A549 (cell line): ENCODE data around the gene IKBKG.
"Not testable (repeated sequence)": the region's sequence is repeated elsewhere in the genome, so short reads cannot be mapped to it uniquely, and the experiment has no call there.

Experiments
- BHLHE40 ChIP-seq: IDR thresholded peaks from 2 replicates; pipeline ENCODE4 v1.6.1; 2012; ENCODE audit warnings: low read depth, low read length, inconsistent platforms
- CHD2 ChIP-seq: fragments of 150-350 bp; IDR thresholded peaks from 2 replicates; pipeline ENCODE4 v1.6.1; 2014; ENCODE audit warnings: low read length; ENCODE audit not compliant: partially characterized antibody
- EP300 ChIP-seq, 2 experiments: fragments of >200 bp; sonication (Bioruptor Twin); formaldehyde crosslinking; IDR thresholded peaks; 2 replicates in 1 of 2; 3 replicates in 1 of 2; pipeline ENCODE4 v1.6.1; 2016 to 2017
- NPAS2 ChIP-seq: fragments of 250-450 bp; sonication (Bioruptor Pico); IDR thresholded peaks from 2 replicates; pipeline ENCODE4 v1.8.0; 2022; ENCODE audit warnings: mild to moderate bottlenecking, moderate library complexity, borderline replicate concordance
- NR3C1 ChIP-seq: fragments of >200 bp; sonication (Bioruptor Twin); formaldehyde crosslinking; IDR thresholded peaks from 3 replicates; pipeline ENCODE4 v1.6.1; 2017
- TF ChIP-seq, protein P1 (sequence below): fragments of >200 bp; sonication (Bioruptor Twin); formaldehyde crosslinking; IDR thresholded peaks from 3 replicates; pipeline ENCODE4 v1.5.1; 2016
- TF ChIP-seq, protein P2 (sequence below): IDR thresholded peaks from 2 replicates; pipeline ENCODE4 v1.6.1; 2012
- TF ChIP-seq, protein P3 (sequence below): fragments of 450-650 bp; IDR thresholded peaks from 2 replicates; pipeline ENCODE4 v1.6.1; 2014; ENCODE audit warnings: antibody characterized with exemption

DNA sequence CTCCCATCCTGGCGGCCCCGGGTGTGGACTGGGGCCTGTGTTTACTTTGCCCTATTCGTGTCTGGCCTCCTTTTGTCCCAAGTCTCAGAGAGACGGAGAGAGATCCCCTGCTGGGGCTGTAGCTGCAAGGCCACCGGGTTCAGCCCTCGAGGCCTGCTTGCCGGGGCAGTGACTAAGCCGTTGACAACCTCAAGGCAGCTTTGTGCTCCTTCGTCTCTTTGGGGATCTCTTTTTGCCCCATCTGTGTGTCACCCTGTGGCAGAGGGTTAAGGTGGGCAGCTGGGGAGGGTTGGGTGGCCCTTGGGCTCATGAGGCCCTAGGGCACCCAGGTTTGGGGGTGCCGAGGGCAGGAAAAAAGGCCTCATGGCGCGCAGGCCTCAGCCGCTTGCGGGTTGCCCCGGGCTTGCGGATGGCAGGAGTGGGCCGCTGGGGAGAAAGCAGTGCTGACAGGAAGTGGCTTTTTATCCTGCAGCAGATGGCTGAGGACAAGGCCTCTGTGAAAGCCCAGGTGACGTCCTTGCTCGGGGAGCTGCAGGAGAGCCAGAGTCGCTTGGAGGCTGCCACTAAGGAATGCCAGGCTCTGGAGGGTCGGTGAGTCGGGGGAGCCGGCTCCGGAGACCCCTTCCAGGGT is 10.8 kb downstream of the IKBKG start:
- TF ChIP-seq, protein P1, sequence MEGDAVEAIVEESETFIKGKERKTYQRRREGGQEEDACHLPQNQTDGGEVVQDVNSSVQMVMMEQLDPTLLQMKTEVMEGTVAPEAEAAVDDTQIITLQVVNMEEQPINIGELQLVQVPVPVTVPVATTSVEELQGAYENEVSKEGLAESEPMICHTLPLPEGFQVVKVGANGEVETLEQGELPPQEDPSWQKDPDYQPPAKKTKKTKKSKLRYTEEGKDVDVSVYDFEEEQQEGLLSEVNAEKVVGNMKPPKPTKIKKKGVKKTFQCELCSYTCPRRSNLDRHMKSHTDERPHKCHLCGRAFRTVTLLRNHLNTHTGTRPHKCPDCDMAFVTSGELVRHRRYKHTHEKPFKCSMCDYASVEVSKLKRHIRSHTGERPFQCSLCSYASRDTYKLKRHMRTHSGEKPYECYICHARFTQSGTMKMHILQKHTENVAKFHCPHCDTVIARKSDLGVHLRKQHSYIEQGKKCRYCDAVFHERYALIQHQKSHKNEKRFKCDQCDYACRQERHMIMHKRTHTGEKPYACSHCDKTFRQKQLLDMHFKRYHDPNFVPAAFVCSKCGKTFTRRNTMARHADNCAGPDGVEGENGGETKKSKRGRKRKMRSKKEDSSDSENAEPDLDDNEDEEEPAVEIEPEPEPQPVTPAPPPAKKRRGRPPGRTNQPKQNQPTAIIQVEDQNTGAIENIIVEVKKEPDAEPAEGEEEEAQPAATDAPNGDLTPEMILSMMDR = not testable (repeated sequence)
- TF ChIP-seq NR3C1; NPAS2 (CRISPR knock-in tag); EP300 (IDR thresholded peaks at IDR 0.05); CHD2; BHLHE40: not testable (repeated sequence)
- TF ChIP-seq, protein P2, sequence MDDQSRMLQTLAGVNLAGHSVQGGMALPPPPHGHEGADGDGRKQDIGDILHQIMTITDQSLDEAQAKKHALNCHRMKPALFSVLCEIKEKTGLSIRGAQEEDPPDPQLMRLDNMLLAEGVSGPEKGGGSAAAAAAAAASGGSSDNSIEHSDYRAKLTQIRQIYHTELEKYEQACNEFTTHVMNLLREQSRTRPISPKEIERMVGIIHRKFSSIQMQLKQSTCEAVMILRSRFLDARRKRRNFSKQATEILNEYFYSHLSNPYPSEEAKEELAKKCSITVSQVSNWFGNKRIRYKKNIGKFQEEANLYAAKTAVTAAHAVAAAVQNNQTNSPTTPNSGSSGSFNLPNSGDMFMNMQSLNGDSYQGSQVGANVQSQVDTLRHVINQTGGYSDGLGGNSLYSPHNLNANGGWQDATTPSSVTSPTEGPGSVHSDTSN = not testable (repeated sequence)
- TF ChIP-seq, protein P3, sequence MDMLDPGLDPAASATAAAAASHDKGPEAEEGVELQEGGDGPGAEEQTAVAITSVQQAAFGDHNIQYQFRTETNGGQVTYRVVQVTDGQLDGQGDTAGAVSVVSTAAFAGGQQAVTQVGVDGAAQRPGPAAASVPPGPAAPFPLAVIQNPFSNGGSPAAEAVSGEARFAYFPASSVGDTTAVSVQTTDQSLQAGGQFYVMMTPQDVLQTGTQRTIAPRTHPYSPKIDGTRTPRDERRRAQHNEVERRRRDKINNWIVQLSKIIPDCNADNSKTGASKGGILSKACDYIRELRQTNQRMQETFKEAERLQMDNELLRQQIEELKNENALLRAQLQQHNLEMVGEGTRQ = not testable (repeated sequence)
